ENCODE measurements around the gene ATF6.

The ATF6 gene

GRCh38 chr1:161908264-161908663 is 142.1 kb downstream of the ATF6 start:
- DNase-seq (ENCODE audit: low spot score), result no peak
- no peak for TF ChIP-seq CTCF (conservative IDR thresholded peaks at IDR 0.05; ENCODE audit: low read depth)
- ChIA-PET POLR2A (ENCODE audit: low non-redundant PET) (no interaction called here), CTCF (no interaction called here)
- no peak overlapping the region for H3K27ac ChIP-seq

- no peak for TF ChIP-seq CTCF (conservative IDR thresholded peaks at IDR 0.05; ENCODE audit: low read depth)
- POLR2A ChIA-PET (ENCODE audit: low non-redundant PET), result no interaction called here
- no peak for DNase-seq (ENCODE audit: low spot score)
- no peak overlapping the region for H3K27ac ChIP-seq
- CTCF ChIA-PET, result interaction anchor here (0.5 kb wide), 1 partner anchor 154 kb away, joined by 3 read pairs; no protein-coding TSS in a partner anchor
Measured at GRCh38 chr1:161910604-161911003, 144.5 kb downstream of the ATF6 start.

- ChIA-PET CTCF (interaction anchor here (0.6 to 0.7 kb wide), 2 partner anchors 41 to 88 kb away, joined by 3 to 4 read pairs; no protein-coding TSS in a partner anchor), POLR2A (ENCODE audit: low non-redundant PET) (no interaction called here)
- no peak overlapping the region for H3K27ac ChIP-seq
- no peak for TF ChIP-seq CTCF (conservative IDR thresholded peaks at IDR 0.05; ENCODE audit: low read depth)
- no peak for DNase-seq (ENCODE audit: low spot score)
Measured at GRCh38 chr1:161913482-161914140, 147.5 kb downstream of the ATF6 start.

- CTCF ChIA-PET, result no interaction called here
- no peak overlapping the region for H3K27ac ChIP-seq
- POLR2A ChIA-PET (ENCODE audit: low non-redundant PET), result no interaction called here
- DNase-seq (ENCODE audit: low spot score), result no peak
- TF ChIP-seq CTCF (conservative IDR thresholded peaks at IDR 0.05; ENCODE audit: low read depth), result no peak
Measured at GRCh38 chr1:161914595-161914994, 148.5 kb downstream of the ATF6 start.

- CTCF ChIA-PET, result no interaction called here
- no peak for DNase-seq (ENCODE audit: low spot score)
- POLR2A ChIA-PET (ENCODE audit: low non-redundant PET), result interaction anchor here (0.7 kb wide), 1 partner anchor 109 kb away, joined by 7 read pairs; the partner anchor contains the start of gene OLFML2B
- H3K27ac ChIP-seq, result no peak overlapping the region
- no peak for TF ChIP-seq CTCF (conservative IDR thresholded peaks at IDR 0.05; ENCODE audit: low read depth)
Measured at GRCh38 chr1:161915051-161915503, 149.0 kb downstream of the ATF6 start.

GRCh38 chr1:161915978-161916377 is 149.9 kb downstream of the ATF6 start:
- ChIA-PET POLR2A (ENCODE audit: low non-redundant PET) (no interaction called here), CTCF (no interaction called here)
- DNase-seq (ENCODE audit: low spot score), result no peak
- no peak overlapping the region for H3K27ac ChIP-seq
- TF ChIP-seq CTCF (conservative IDR thresholded peaks at IDR 0.05; ENCODE audit: low read depth), result no peak
